HK-2 (cell line): ENCODE data around the gene VWA3B.
"Not testable (repeated sequence)": the region's sequence is repeated elsewhere in the genome, so short reads cannot be mapped to it uniquely, and the experiment has no call there.

Experiments used
- DNase-seq: peaks from one replicate; pipeline ENCODE4 v3.0.0-alpha.2; 2018; ENCODE audit not compliant: unreplicated experiment

VWA3B gene

DNA sequence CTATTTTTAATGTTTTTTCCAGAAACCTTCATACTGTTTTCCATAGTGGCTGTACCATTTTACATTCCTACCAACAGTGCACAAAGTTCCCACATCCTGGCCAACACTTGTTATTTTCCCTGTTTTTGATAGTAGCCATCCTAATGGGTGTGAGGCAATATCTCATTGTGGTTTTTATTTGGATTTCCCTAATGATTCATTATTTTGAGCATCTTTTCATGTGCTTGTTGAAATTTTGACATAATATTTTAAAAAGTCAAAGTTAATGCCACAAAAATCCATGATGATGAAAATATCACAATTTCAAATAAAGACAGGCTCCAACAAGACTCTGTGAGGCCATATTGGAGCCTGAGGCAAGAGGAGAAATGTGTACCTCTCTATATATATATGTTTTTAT lies 50.2 kb downstream of the VWA3B start:
- no peak for DNase-seq

DNA sequence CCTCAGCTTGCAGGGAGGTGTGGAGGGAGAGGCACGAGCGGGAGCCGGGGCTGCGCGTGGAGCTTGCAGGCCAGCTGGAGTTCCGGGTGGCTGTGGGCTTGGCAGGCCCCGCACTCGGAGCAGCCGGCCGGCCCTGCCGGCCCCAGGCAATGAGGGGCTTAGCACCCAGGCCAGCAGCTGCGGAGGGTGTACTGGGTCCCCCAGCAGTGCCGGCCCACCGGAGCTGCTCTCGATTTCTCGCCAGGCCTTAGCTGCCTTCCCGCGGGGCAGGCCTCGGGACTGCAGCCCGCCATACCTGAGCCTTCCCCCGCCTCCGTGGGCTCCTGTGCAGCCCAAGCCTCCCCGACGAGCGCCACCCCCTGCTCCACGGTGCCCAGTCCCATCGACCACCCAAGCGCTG lies 52.0 kb downstream of the VWA3B start:
- not testable (repeated sequence) for DNase-seq

GRCh38 chr2:98140210-98140609 lies 53.2 kb downstream of the VWA3B start:
- no peak for DNase-seq

GRCh38 chr2:98142106-98142791 lies 55.3 kb downstream of the VWA3B start:
- DNase-seq: no peak

DNA sequence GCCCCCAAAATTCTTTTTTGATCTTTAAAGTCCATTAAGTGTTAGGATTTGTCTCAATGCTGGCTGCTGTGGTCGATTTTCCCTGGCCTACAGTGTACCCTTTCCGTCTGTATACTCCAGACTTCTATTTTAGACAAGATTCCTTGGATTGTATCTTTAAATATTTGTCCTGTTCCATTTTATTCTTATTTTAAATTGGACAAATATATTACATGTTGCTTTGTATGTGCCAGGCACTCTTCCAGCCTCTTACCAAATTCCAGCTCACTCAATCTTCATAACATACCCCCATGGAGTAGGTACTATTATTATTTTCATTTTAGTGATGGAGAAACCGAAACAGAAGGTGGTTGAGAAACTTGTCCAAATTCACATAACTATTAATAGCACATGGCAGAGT lies 58.1 kb downstream of the VWA3B start:
- DNase-seq: no peak

DNA sequence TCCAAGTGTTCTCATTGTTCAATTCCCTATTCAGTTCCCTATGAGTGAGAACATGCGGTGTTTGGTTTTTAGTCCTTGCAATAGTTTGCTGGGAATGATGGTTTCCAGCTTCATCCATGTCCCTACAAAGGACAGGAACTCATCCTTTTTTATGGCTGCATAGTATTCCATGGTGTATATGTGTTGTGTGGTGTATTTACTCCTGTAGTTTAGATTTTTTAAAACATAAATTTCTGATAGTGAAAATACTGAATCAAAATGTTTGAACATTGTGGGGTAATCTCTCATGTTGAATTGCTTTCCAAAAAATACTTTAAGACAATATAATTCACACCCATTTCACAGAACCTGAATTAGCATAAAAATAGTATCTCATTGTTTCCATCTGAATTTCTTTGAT lies 60.9 kb downstream of the VWA3B start:
- not testable (repeated sequence) for DNase-seq

- DNase-seq: no peak
Observed at GRCh38 chr2:98148595-98149332, 61.8 kb downstream of the VWA3B start.

GRCh38 chr2:98149333-98149697 lies 62.3 kb downstream of the VWA3B start:
- no peak for DNase-seq

DNA sequence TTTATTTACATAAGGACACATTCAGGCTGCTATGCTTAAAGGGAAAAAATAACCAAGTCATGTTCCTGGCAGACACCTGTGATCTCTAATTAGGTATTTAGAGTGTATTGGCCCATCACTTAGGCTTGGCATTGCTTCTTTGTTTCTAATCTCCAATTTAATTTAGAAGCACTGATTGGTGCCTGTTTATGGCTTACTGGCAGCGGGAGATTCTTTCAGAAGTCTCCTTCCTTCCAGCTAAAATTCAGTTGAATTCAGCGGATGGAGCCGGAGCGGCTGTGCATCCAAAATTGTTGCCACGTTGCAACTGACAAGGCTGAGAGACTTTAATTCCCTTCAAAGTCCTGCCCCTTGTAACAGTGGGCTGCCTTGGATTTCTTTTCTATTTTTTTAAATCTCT lies 66.5 kb downstream of the VWA3B start:
- DNase-seq: no peak

GRCh38 chr2:98155291-98155690 lies 68.3 kb downstream of the VWA3B start:
- DNase-seq: no peak

- no peak for DNase-seq
Observed at GRCh38 chr2:98155716-98156115, 68.7 kb downstream of the VWA3B start.

GRCh38 chr2:98156304-98156703 lies 69.3 kb downstream of the VWA3B start:
- no peak for DNase-seq

DNA sequence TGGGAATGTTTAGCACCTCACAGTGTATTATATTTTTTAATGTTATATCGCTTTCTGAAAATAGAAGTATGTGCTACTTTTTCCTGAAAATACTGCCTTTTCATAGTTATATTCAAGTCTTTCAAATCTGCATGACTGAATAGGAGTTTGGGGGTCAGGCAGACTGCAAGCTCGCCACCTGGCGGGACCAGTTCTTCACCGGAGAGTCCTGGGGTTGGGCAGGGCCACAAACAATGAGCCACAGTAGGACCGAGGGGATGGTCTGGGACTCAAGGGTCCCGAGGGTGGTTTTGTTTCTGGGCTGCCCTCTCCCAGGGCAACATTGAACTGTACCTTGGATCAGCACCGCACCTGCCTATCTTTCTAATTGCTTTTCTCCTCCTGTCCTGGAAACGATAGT lies 70.6 kb downstream of the VWA3B start:
- DNase-seq: no peak

GRCh38 chr2:98158305-98158704 lies 71.3 kb downstream of the VWA3B start:
- DNase-seq: no peak

DNA sequence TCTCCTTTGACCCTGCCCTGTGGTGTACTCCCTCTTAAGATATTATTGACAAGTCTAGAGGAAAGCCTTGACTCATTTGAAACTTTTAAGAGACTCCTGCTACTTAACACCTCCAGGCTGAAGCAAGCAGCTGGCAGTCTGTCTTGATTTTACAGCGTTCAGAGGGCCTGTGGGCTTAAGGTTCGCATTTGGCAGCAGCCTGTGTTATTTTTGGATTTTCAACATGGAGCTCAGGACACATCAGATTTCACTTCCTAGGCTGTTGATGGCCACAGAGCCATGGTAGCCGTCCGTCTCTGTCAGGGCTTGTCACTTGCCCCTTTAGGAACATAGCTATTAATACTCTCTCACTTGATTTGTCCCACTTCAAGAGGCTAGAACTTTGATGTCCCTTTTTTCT lies 73.6 kb downstream of the VWA3B start:
- DNase-seq: no peak

DNA sequence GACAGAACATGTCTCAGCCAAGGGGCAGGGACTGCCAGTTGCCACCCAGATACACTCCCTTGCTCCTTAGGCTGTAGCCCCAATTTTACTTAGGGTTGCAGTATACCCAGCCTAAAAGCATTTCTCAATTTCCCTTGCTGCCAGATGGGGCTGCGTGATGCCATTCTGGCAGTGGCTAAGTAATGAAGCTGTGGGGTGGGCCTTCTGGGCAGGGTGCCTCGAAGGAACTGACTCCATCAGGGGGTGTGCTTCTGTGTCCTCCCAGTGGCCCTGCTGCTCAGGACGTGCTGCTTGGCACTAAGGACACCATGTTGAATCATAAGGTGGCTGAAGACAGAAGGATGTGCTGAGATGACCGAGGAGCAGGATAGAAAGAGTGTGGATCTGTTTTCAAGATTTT lies 74.2 kb downstream of the VWA3B start:
- no peak for DNase-seq

DNA sequence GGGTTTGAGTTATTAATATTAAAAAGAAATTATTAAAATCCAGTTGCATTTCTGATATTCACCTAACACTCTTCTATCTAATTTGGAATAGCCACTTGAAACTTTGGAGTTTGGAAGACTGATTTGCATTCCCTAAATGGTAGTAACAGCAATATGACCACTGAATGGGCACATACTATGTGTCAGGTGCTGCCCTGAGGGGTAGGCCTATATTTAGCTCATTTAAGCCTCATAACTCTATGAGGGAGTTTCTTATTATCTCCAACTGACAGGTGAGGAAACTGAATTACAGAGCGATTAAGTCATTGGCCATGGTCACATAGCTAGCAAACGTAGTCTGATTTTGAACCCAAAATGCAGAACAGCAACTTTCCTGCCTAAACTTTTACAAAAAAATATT lies 77.3 kb downstream of the VWA3B start:
- no peak for DNase-seq

DNA sequence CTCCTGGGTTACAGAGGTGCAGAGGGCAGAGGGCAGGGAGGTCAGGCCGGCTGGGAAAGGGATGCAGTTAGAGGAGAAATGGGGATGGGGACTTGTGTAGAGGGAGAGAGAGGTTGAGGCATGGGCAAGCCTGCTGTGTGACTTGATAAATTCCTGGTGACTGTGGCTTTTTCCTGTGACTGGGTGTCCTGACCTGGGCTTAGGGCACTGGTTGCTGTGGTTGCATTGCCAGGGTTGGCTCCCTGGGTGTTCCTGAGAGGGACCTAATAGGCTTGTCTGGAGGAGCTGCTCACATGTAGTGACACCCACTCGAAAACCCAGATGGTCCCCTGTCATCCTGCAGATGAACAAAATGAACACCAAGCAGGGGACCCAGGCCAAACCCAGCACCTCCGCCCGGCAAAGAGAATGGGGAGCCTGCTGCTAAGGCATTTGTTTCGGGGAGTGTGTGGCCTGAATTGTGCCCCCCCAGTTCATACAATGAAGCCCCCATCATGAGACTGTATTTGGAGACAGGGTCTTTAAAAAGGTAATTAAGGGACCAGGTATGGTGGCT lies 78.6 kb downstream of the VWA3B start:
- DNase-seq: no peak

DNA sequence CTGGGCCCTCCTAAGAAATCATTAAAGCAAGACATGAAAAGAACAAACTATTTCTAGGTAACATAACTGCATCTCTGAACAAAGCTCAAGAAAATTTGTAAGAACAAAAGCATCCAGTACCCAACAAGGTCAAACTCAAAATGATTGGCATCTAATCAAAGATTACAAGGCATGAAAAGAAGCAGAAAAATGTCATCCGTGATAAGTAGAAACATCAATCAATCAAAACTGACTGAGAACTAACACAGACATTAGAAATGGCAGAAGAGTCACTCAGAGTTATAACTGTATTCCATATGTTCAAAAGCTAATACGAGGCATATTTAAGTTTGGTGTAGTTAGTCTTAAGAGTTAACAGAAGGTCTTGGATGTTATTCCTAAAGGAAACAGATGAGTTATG lies 80.9 kb downstream of the VWA3B start:
- DNase-seq: no peak

GRCh38 chr2:98170076-98170475 lies 83.1 kb downstream of the VWA3B start:
- no peak for DNase-seq

DNA sequence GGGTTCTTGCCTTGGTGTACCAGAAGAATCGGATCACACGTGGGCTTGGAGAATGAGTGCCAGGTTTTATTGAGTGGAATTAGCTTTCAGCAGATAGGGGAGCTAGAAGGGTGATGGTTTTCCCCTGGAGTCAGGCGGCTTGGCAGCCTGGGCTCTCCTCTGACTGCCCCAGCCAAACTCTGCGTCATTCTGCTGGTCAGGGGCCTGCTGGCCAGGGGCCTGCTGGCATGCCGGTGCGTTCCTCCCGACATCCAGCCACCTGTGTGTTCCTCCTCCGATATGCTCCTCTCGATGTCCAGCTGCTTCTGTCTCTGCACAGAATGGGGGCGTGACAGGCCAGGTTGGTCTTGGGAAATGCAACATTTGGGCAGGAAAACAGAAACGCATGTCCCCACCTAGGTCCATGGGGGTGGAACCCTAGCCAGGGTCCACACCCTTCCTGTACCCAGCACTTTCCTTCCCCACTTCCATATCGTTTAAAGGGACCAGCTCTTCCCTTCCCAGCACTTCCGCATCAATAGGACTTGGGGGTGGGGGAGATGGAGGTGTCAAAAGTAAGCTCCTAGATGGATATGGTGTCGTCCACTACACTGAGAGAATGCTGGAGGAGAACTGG lies 85.3 kb downstream of the VWA3B start:
- no peak for DNase-seq

- DNase-seq: no peak
Observed at GRCh38 chr2:98172951-98173350, 86.0 kb downstream of the VWA3B start.

DNA sequence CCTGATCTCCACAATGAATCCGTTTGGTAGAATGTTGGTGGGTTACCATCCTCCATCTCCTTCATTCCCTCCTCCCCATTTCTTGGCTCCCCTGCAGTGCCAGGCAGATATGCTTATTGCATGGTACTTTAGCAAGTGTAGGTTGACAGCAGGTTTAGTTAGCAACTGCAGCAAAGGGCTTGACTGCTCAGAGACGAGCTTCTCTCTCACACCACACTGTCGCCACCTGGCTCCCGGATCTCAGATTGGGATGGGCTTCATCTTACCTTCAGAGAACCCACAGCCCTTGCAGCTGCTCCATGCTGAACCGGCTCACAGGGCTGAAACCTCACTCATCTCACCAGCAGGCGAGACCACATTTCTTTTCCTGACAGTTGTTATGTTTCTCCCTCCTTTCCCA lies 88.8 kb downstream of the VWA3B start:
- DNase-seq: no peak
